CD4-positive, alpha-beta T cell treated with Interleukin-17A for 4 hours (primary cell): ENCODE data around the gene PPP4C.

Experiments
- DNase-seq: peaks from one replicate; pipeline ENCODE4 v3.0.0-alpha.2; 2020; ENCODE audit warnings: mixed read lengths

Gene PPP4C

GRCh38 chr16:30083216-30084055 lies 7.6 kb downstream of the PPP4C start:
- DNase-seq, result no peak

GRCh38 chr16:30084096-30084815 lies 8.5 kb downstream of the PPP4C start:
- DNase-seq, result no peak

- no peak for DNase-seq
These were observed 9.0 kb downstream of the PPP4C start for GRCh38 chr16:30084816-30085159.

- DNase-seq, result no peak
These were observed 9.5 kb downstream of the PPP4C start for GRCh38 chr16:30085247-30085646.

GRCh38 chr16:30085820-30086219 lies 10.0 kb downstream of the PPP4C start:
- no peak for DNase-seq

GRCh38 chr16:30086291-30087140 lies 10.7 kb downstream of the PPP4C start:
- DNase-seq, result no peak

- DNase-seq, result no peak
These were observed 11.5 kb downstream of the PPP4C start for GRCh38 chr16:30087181-30087898.

- DNase-seq, result no peak
These were observed 12.5 kb downstream of the PPP4C start for GRCh38 chr16:30088237-30088831.

GRCh38 chr16:30088832-30089624 lies 13.2 kb downstream of the PPP4C start:
- DNase-seq, result no peak

- DNase-seq, result no peak
These were observed 15.0 kb downstream of the PPP4C start for GRCh38 chr16:30090610-30091331.

- DNase-seq, result peak; percentile 94
These were observed 15.9 kb downstream of the PPP4C start, which contains the start of gene TBX6 for GRCh38 chr16:30091474-30092372. Gene TBX6, minus strand, starts transcription at chr16:30091924. Its CDS starts 731 bp downstream, at chr16:30091193.

- DNase-seq, result peak; percentile 60
These were observed 16.7 kb downstream of the PPP4C start for GRCh38 chr16:30092373-30093010.

GRCh38 chr16:30094541-30095165 lies 18.9 kb downstream of the PPP4C start:
- no peak for DNase-seq

GRCh38 chr16:30095166-30096078 lies 19.6 kb downstream of the PPP4C start:
- peak; percentile 47 for DNase-seq

- DNase-seq, result peak; percentile 93
These were observed 20.5 kb downstream of the PPP4C start, which contains the start of gene YPEL3 for GRCh38 chr16:30096105-30096861. Gene YPEL3, minus strand, starts transcription at chr16:30096213. Its CDS starts 731 bp downstream, at chr16:30095482.

GRCh38 chr16:30096862-30097563 lies 21.2 kb downstream of the PPP4C start:
- DNase-seq, result peak; percentile 20
